GM19395 (cell line): ENCODE results near the gene PRKCZ.
"Not testable (repeated sequence)": the region's sequence is repeated elsewhere in the genome, so short reads cannot be mapped to it uniquely, and the experiment has no call there.

Experiments
- ATAC-seq: cut with Tn5 transposase; IDR thresholded peaks from one replicate; pipeline ENCODE4 v1.9.1; 2021; ENCODE audit warnings: mild to moderate bottlenecking, moderate library complexity; ENCODE audit not compliant: unreplicated experiment

Gene PRKCZ

GRCh38 chr1:2081326-2081885 lies 31.2 kb downstream of the PRKCZ start:
- no peak for ATAC-seq

DNA sequence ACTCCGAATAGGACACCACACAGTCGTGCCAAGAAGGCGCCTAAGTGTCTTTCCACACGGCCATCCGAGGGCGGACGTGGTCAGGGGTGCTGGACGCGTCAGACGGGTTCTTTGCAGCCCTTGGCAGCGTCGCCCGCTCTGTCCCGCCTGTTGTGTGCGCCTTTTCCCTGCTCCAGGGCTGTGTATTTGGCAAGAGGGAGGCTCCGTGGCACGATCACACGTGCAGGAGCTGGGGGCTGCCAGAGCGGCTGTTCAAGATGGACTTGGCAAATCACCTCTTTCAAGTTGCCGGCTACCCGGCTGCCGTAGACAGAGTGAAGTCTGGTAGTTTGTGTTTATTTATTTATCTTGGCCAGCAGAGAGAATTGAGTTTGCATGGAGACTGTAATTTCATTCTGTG lies 31.9 kb downstream of the PRKCZ start:
- no peak for ATAC-seq

DNA sequence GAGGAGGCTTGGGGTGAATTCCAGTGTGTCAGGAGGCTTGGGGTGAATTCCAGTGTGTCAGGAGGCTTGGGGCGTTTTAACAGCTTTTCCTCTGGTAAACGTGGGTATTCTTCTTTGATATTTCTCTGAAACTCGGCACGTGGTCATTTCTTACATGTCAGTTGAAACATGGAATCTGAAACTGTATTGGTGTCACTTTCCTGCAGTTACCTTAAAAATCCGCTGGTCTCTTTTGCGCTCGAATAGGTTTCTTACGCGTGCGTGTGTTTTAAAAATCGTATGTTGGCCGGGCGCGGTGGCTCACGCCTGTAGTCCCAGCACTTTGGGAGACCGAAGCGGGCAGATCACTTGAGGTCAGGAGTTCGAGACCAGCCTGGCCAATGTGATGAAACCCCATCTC lies 33.5 kb downstream of the PRKCZ start:
- ATAC-seq, result no peak

DNA sequence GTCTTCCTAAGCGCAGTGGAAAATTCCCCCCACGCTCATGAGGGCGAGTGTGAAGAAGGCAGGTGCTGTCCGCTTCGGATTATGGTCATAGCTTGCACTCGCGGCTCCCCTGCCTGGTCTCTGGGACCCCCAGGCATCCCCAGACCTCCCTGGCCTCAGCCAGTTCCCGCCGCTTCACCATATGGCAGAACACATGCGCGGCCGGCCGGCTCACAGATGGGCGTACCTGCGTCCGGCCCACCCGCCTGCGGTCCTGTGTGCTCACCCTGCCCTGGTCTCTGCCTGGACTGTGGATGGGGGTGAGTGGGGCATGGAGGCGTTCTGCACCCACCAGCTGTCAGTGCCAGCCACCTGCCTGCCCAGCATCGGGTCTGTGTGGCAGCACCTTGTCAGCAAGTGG lies 34.1 kb downstream of the PRKCZ start:
- ATAC-seq, result no peak

DNA sequence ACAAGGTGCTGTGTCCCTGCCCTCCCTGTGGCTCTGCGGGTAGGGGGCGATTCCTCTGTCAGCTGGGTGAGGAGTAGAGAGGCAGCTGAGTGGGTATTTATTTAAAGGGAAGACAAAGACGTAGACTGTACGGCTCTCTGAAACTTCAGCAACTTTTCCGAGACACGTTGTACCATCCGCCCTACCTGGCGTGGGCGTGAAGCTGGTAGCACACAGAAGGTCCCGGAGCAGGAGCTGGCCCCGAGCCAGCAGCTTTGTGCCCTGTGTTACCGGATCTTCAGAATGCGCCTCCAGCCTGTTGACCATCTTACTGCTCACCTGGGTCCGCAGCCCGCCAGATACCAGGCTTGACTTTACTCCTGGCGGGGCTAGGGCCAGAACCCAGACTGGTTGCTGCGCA lies 34.9 kb downstream of the PRKCZ start:
- no peak for ATAC-seq

DNA sequence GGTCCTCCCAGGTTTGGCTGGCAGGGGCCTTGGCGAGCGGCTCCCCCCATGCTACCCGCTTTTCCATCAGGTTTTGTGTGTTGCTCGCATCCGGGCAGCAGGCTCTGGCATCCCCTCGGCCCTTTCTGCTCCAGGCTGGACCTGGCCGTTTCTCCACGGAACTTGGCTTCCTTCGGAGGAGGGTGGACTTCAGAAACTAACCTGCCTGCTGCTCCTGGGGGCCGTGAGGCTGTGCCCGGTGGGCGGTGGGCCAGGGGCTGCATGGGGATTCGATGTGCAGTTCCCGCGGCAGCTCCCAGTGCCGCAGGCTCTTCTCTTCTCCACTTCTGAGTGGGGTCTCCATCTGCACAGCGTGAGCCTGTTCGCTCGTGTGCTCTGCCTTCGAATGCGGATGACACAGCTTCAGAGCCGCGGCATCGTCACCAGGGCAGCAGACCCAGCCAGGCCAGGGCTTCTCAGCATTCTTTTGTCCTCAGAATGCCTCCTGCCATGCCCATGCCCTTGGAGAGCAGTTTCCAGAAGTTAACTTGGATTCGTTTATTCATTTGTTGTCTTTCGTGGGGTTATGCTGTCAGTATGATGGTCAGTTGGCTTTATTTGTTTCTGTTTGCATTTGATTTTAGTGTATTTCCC lies 36.4 kb downstream of the PRKCZ start:
- ATAC-seq, result no peak

- no peak for ATAC-seq
Observed at GRCh38 chr1:2087766-2088165, 37.6 kb downstream of the PRKCZ start.

- ATAC-seq, result no peak
Observed at GRCh38 chr1:2088458-2088857, 38.2 kb downstream of the PRKCZ start.

GRCh38 chr1:2089051-2089450 lies 38.8 kb downstream of the PRKCZ start:
- no peak for ATAC-seq

- ATAC-seq, result no peak
Observed at GRCh38 chr1:2090216-2090890, 40.1 kb downstream of the PRKCZ start.

DNA sequence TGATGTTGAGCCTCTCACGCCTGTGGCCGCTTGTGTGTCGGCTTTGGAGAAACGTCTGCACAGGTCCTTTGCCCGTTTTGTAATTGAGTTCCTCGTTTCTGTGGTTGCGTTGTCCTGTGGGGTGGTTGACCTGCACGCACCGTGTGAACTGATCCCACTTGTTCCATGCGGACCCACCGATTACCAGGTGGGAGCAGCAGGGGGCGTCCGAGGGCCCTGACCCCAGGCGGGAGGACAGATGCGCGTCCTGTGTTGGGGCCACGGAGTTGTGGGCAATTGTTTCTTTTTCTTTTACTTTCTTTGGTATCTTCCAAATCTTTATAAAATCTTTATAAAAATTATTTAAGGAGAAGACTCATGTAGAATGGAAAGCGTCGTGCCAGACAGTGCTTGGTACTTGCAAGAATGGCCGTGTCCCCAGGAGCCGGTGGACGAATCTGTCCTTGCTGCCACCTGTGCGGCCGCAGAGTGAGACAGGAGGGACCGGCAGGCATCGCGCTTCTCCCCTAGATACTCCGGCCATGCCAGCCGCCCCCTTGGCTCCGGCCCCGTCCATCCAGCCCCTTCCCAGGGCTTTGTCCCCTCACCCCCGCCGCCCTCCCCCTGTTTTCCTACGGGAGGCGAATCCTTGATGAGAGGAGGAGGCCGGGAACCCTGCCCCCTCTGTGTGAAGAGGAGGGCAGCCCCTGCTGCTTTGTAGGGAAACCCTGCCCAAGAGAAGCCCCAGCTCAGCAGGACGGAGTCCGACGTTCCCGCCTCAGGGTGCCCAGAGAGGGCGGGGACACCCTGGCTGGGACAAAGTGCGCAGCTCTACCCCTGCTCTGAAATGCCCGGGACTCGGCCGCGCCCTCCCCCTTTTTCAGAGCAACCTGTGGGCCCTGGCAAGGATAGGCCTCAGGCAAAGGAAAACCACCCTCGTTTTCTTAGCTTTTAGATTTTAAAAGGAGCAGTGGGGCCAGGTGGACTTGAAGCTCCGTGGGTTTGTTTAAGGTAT lies 41.7 kb downstream of the PRKCZ start:
- no peak for ATAC-seq

- ATAC-seq, result no peak
Observed at GRCh38 chr1:2093055-2093454, 42.8 kb downstream of the PRKCZ start.

- ATAC-seq, result no peak
Observed at GRCh38 chr1:2093636-2094035, 43.4 kb downstream of the PRKCZ start.

GRCh38 chr1:2094269-2095158 lies 44.3 kb downstream of the PRKCZ start:
- not testable (repeated sequence) for ATAC-seq

GRCh38 chr1:2095394-2095793 lies 45.2 kb downstream of the PRKCZ start:
- ATAC-seq, result no peak

GRCh38 chr1:2095981-2096736 lies 45.9 kb downstream of the PRKCZ start:
- ATAC-seq, result no peak

DNA sequence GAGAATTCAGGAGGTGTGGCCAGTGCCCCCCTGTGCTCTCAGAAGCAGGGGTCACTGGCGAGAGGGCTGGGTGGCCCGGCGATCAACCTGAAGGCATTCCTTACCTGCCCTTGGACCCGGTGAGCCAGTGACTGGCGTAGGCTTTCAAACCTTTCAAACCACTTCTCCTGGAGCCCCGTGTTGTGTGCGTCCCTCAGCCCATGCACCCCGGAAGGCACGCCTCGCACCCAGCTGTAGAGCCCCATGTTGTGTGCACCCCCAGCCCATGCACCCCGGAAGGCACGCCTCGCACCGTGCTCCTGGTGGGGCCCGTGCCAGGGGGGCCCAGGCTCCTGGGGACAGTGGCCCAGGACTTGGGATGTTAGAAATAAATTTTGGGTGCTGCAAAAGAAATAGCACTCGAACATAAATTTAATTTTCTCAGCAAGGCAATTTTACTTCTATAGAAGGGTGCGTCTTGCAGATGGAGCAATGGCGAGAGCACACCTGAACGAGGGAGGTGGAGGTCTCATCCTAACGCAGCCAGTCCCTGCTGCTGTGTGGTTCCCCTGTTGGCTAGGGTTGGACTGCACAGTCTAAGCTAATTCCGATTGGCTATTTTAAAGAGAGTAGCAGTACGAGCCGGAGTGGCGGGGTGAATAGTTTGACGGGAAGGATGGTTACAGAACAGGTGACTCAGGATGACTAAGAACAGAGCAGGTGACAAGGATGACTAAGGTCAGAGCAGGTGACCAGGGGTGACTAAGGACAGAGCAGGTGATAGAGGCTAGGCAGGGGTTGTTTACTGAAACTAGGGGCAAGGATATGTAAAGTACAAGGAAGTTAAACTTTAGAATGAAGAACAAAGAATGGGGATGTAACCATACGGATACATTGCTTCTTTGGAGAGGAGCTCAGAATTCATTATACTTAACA lies 47.4 kb downstream of the PRKCZ start:
- no peak for ATAC-seq

DNA sequence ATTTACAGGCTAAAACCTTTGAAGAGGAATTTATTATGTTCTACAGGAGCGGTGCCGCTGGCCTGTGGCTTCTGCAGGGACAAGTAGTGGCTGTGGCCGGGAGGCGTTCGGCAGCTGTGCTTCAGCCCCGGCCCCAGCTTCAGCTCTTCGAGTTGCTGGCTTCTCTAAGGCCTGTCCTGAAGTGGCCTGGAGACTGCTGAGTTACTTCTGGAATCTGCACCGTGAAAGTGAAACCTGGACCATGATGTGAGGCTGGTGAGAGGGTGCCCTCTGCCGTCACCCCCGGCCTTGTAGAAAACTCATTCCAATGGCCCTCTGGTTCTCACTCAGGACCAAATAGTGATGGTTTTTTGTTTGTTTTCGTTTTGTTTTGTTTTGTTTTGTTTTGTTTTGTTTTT lies 48.1 kb downstream of the PRKCZ start:
- no peak for ATAC-seq
